HG02642 (cell line): ENCODE results near the gene CACNA2D1.

Experiments used
- ATAC-seq: cut with Tn5 transposase; IDR thresholded peaks from one replicate; pipeline ENCODE4 v1.9.1; 2021; ENCODE audit warnings: mild to moderate bottlenecking; ENCODE audit not compliant: unreplicated experiment, poor library complexity

Gene CACNA2D1

GRCh38 chr7:82293467-82293866 lies 150.1 kb downstream of the CACNA2D1 start:
- no peak for ATAC-seq

GRCh38 chr7:82291931-82292330 lies 151.6 kb downstream of the CACNA2D1 start:
- no peak for ATAC-seq

GRCh38 chr7:82289889-82290288 lies 153.7 kb downstream of the CACNA2D1 start:
- no peak for ATAC-seq

- ATAC-seq: no peak
These were observed 154.4 kb downstream of the CACNA2D1 start for GRCh38 chr7:82289152-82289535.

- no peak for ATAC-seq
These were observed 156.8 kb downstream of the CACNA2D1 start for GRCh38 chr7:82286798-82287140.

GRCh38 chr7:82286096-82286797 lies 157.3 kb downstream of the CACNA2D1 start:
- ATAC-seq: no peak

GRCh38 chr7:82284936-82285519 lies 158.5 kb downstream of the CACNA2D1 start:
- ATAC-seq: no peak

GRCh38 chr7:82275342-82275741 lies 168.2 kb downstream of the CACNA2D1 start:
- no peak for ATAC-seq

- ATAC-seq: no peak
These were observed 168.9 kb downstream of the CACNA2D1 start for GRCh38 chr7:82274681-82275080.

GRCh38 chr7:82273886-82274285 lies 169.7 kb downstream of the CACNA2D1 start:
- ATAC-seq: no peak

- ATAC-seq: no peak
These were observed 172.7 kb downstream of the CACNA2D1 start for GRCh38 chr7:82270870-82271269.

GRCh38 chr7:82268632-82269031 lies 174.9 kb downstream of the CACNA2D1 start:
- ATAC-seq: no peak

- no peak for ATAC-seq
These were observed 177.5 kb downstream of the CACNA2D1 start for GRCh38 chr7:82266081-82266480.

GRCh38 chr7:82264783-82265305 lies 178.7 kb downstream of the CACNA2D1 start:
- no peak for ATAC-seq

GRCh38 chr7:82263920-82264782 lies 179.4 kb downstream of the CACNA2D1 start:
- no peak for ATAC-seq

- ATAC-seq: no peak
These were observed 185.4 kb downstream of the CACNA2D1 start for GRCh38 chr7:82258181-82258580.

GRCh38 chr7:82257118-82257695 lies 186.4 kb downstream of the CACNA2D1 start:
- no peak for ATAC-seq

- no peak for ATAC-seq
These were observed 187.9 kb downstream of the CACNA2D1 start for GRCh38 chr7:82255706-82256105.

- no peak for ATAC-seq
These were observed 193.0 kb downstream of the CACNA2D1 start for GRCh38 chr7:82250598-82250997.

GRCh38 chr7:82249979-82250378 lies 193.6 kb downstream of the CACNA2D1 start:
- no peak for ATAC-seq
